C4-2B (cell line): ENCODE data around the gene MAP3K20.

Experiments
- CTCF ChIP-seq: fragments of 450-650 bp; conservative IDR thresholded peaks from 2 replicates; pipeline ENCODE4 v1.5.1; 2017; ENCODE audit warnings: mild to moderate bottlenecking
- ZFX ChIP-seq: fragments of 450-650 bp; IDR thresholded peaks from 2 replicates; pipeline ENCODE4 v1.6.1; 2017

- TF ChIP-seq CTCF, result no peak
- TF ChIP-seq ZFX, result no peak
Observed at GRCh38 chr2:173196080-173196479, 120.4 kb downstream of the MAP3K20 start.
